K562 (cell line): ENCODE measurements around the gene PCSK7. TPM values are rescaled to one million over a fixed set of nuclear protein-coding genes. Genes with fewer than 3 reads are reported as not detected.

Experiments
- BDP1 ChIP-seq: IDR thresholded peaks from 3 replicates; pipeline ENCODE4 v1.6.1; 2011; ENCODE audit not compliant: insufficient read length, insufficient read depth
- CEBPG ChIP-seq, 3 experiments: fragments of 200-800 bp in 1 of 3; sonication (Bioruptor generic) in 1 of 3; sonication (generic) in 1 of 3; formaldehyde crosslinking in 1 of 3; IDR thresholded peaks in 2 of 3; conservative IDR thresholded peaks in 1 of 3; 2 replicates each; pipeline versions ENCODE4 v1.6.1 to v1.8.0; 2016 to 2022; ENCODE audit warnings: missing compliant biosample characterization in 2 of 3, missing genetic modification characterization in 2 of 3, mild to moderate bottlenecking in 1 of 3, missing genetic modification reagents in 1 of 3
- PTTG1 ChIP-seq: fragments of 450-650 bp; IDR thresholded peaks from 2 replicates; pipeline ENCODE4 v1.6.1; 2016; ENCODE audit warnings: low read depth, mild to moderate bottlenecking, missing genetic modification characterization, missing compliant biosample characterization
- SP2 ChIP-seq: IDR thresholded peaks from 2 replicates; pipeline ENCODE4 v1.6.1; 2011; ENCODE audit warnings: mild to moderate bottlenecking, low read depth, low read length, moderate library complexity; ENCODE audit not compliant: poor library complexity, severe bottlenecking; ENCODE audit errors: extremely low read depth
- ZBTB1 ChIP-seq: sonication (generic); formaldehyde crosslinking; IDR thresholded peaks from 2 replicates; pipeline ENCODE4 v1.8.1; 2023; ENCODE audit warnings: missing genetic modification reagents, low read depth, mild to moderate bottlenecking, borderline replicate concordance
- ZBTB2 ChIP-seq: fragments of 450-650 bp; IDR thresholded peaks from 2 replicates; pipeline ENCODE4 v1.6.1; 2016; ENCODE audit warnings: antibody characterized with exemption
- ZFX ChIP-seq: sonication (generic); formaldehyde crosslinking; IDR thresholded peaks from 2 replicates; pipeline ENCODE4 v1.8.0; 2022; ENCODE audit warnings: mild to moderate bottlenecking, missing genetic modification reagents, moderate library complexity
- ZNF311 ChIP-seq: fragments of 250-450 bp; sonication (Bioruptor Pico); IDR thresholded peaks from 2 replicates; pipeline ENCODE4 v1.4.0; 2020; ENCODE audit warnings: mild to moderate bottlenecking, moderate library complexity
- ZNF512 ChIP-seq: IDR thresholded peaks from 2 replicates; pipeline ENCODE4 v1.6.1; 2016; ENCODE audit warnings: missing genetic modification characterization, missing compliant biosample characterization
- polyA plus RNA-seq, 8 experiments: library from polyadenylated mRNA; depleted of rRNA in 4 of 8; stranded (reverse) in 5 of 8; unstranded in 3 of 8; fragments of >200 nt; fragmentation: Nextera tagmentation in 2 of 8; fragmentation: Illumina TruSeq in 1 of 8; extraction: Ambion mirVana in 2 of 8; extraction: Trizol in 1 of 8; gene quantifications; 2 replicates each; pipeline versions ENCODE4 v1.2.1 to v1.2.3, GENCODE V29; 2011 to 2014; ENCODE audit warnings: inconsistent platforms in 1 of 8, missing spikeins in 1 of 8
- total RNA-seq, 7 experiments: library from RNA; depleted of rRNA in 6 of 7; stranded (reverse); fragments of >200 nt in 6 of 7; fragmentation: Illumina TruSeq in 2 of 7; extraction: Trizol in 2 of 7; gene quantifications; 2 replicates each; pipeline versions ENCODE4 v1.2.1 to v1.2.3, GENCODE V29; 2011 to 2021; ENCODE audit warnings: low replicate concordance in 1 of 7
- TF ChIP-seq, protein P1 (sequence below), 2 experiments: IDR thresholded peaks; 2 replicates each; pipeline ENCODE4 v1.6.1; 2012; ENCODE audit warnings: improper control_type of control experiment in 2 of 2, low read depth in 2 of 2, low read length in 2 of 2, borderline replicate concordance in 1 of 2
- TF ChIP-seq, protein P2 (sequence below): sonication (generic); formaldehyde crosslinking; IDR thresholded peaks from 2 replicates; pipeline ENCODE4 v1.8.0; 2022; ENCODE audit warnings: missing genetic modification reagents, mild to moderate bottlenecking, moderate library complexity, borderline replicate concordance
- TF ChIP-seq, protein P3 (sequence below): fragments of 450-650 bp; formaldehyde crosslinking; IDR thresholded peaks from 2 replicates; pipeline ENCODE4 v1.4.0; 2022; ENCODE audit warnings: mild to moderate bottlenecking, moderate library complexity
- TF ChIP-seq, protein P4 (sequence below): sonication (generic); formaldehyde crosslinking; IDR thresholded peaks from 2 replicates; pipeline ENCODE4 v1.8.0; 2022; ENCODE audit warnings: mild to moderate bottlenecking, missing genetic modification reagents

Gene PCSK7
- total and polyA plus RNA-seq, 9 of the 15 experiments (the other 6 are each of a cell fraction or from before 2014, with no cell fraction given), result 3.1 to 29.2 (median 15.6) TPM

- TF ChIP-seq, protein P1, sequence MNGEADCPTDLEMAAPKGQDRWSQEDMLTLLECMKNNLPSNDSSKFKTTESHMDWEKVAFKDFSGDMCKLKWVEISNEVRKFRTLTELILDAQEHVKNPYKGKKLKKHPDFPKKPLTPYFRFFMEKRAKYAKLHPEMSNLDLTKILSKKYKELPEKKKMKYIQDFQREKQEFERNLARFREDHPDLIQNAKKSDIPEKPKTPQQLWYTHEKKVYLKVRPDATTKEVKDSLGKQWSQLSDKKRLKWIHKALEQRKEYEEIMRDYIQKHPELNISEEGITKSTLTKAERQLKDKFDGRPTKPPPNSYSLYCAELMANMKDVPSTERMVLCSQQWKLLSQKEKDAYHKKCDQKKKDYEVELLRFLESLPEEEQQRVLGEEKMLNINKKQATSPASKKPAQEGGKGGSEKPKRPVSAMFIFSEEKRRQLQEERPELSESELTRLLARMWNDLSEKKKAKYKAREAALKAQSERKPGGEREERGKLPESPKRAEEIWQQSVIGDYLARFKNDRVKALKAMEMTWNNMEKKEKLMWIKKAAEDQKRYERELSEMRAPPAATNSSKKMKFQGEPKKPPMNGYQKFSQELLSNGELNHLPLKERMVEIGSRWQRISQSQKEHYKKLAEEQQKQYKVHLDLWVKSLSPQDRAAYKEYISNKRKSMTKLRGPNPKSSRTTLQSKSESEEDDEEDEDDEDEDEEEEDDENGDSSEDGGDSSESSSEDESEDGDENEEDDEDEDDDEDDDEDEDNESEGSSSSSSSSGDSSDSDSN (IDR thresholded peaks at IDR 0.05; ENCODE audit: borderline replicate concordance in 1 of 2, low read depth in 2 of 2, low read length in 2 of 2), result peak; percentile 7 to 66; a peak in 2 of 4 replicates
- no peak for TF ChIP-seq ZNF311 (CRISPR knock-in tag)
- TF ChIP-seq, protein P2, sequence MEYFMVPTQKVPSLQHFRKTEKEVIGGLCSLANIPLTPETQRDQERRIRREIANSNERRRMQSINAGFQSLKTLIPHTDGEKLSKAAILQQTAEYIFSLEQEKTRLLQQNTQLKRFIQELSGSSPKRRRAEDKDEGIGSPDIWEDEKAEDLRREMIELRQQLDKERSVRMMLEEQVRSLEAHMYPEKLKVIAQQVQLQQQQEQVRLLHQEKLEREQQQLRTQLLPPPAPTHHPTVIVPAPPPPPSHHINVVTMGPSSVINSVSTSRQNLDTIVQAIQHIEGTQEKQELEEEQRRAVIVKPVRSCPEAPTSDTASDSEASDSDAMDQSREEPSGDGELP (CRISPR knock-in tag), result peak; percentile 34; the same call in 1 of the 2 replicates
- no peak for TF ChIP-seq SP2
- TF ChIP-seq BDP1, result no peak
- no peak for TF ChIP-seq ZBTB2
- peak; percentile 3; the same call in 1 of the 2 replicates for TF ChIP-seq ZFX (CRISPR knock-in tag)
- no peak for TF ChIP-seq CEBPG (CRISPR knock-in tag; IDR thresholded peaks at IDR 0.05)
- TF ChIP-seq CEBPG (tag; conservative IDR thresholded peaks at IDR 0.05 in 1 of 2, IDR thresholded peaks at IDR 0.05 in 1 of 2), result no peak
- TF ChIP-seq, protein P3, sequence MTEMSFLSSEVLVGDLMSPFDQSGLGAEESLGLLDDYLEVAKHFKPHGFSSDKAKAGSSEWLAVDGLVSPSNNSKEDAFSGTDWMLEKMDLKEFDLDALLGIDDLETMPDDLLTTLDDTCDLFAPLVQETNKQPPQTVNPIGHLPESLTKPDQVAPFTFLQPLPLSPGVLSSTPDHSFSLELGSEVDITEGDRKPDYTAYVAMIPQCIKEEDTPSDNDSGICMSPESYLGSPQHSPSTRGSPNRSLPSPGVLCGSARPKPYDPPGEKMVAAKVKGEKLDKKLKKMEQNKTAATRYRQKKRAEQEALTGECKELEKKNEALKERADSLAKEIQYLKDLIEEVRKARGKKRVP (CRISPR knock-in tag), result no peak
- TF ChIP-seq ZBTB1 (CRISPR knock-in tag), result peak; percentile 62; the same call in 1 of the 2 replicates
- TF ChIP-seq ZNF512 (tag), result no peak
- no peak for TF ChIP-seq PTTG1 (tag)
- TF ChIP-seq, protein P4, sequence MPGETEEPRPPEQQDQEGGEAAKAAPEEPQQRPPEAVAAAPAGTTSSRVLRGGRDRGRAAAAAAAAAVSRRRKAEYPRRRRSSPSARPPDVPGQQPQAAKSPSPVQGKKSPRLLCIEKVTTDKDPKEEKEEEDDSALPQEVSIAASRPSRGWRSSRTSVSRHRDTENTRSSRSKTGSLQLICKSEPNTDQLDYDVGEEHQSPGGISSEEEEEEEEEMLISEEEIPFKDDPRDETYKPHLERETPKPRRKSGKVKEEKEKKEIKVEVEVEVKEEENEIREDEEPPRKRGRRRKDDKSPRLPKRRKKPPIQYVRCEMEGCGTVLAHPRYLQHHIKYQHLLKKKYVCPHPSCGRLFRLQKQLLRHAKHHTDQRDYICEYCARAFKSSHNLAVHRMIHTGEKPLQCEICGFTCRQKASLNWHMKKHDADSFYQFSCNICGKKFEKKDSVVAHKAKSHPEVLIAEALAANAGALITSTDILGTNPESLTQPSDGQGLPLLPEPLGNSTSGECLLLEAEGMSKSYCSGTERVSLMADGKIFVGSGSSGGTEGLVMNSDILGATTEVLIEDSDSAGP (CRISPR knock-in tag), result no peak
- TF ChIP-seq, all 486 proteins: peak for 16
Observed at GRCh38 chr11:117179048-117179999, 52.5 kb downstream of the PCSK7 start (continued).
